NCI-H1417 treated with DMSO at 0.1 percent for 48 hours (cell line): ENCODE results near the gene EPHA4.
A peak's percentile ranks its signal among the peaks of the same experiment; 100 is the strongest.

Experiments
- DNase-seq: peaks from one replicate; lab custom pipeline; 2025; lab: John Stamatoyannopoulos, UW

Gene EPHA4

DNA sequence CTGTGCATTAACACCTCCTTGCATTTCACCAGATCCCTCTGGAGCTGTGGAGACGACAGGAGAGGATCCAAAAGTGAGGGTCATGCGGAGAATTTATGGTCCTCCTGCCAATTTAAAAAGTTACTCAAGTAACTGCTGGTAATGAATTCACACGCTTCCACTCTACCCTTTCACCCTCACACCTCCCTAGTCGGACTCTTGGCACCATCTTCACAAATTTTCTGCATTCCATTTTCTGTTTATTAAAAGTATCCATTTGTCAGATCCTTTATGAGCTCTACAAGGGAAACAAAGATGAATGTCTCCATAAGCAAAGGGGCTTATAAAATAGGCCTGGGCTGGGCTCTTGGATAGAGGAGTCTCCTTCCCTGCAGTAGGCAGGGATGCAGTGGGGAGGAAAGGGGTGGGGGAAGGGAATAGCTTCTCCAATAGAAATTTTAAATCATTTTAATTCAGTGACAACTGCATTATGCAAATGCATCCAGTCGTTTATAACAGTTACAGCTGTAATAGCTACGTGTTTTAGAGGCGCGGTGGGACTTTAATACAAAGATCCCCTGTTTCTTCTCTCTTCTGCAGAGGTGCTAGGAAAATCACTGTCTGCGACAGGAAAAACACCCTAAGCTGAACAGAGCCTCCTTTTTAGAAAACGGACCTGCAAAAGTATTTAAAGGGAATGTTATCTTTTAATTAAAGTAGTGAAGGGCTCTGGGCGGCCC, 132.2 kb downstream of the EPHA4 start:
- DNase-seq, result no peak

DNA sequence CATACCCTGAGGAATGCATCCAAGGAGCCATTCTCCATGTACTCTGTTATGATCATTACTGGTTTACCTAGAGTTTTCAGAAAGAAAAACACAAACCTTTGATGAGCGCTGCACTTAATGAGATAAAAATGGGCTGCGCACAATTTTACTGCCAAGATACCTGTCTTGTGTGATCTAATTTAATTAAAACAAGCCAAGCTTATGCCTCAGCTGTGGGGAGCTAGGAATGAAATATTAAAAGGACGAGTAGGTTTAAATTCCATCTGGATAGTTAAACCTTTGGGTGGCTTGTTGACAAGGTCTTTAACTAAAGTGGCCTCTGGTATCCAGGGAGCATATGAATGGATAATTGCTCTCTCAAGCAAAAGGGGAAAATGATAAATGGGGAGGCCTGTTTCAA, 135.0 kb downstream of the EPHA4 start:
- peak; percentile 48 for DNase-seq

DNA sequence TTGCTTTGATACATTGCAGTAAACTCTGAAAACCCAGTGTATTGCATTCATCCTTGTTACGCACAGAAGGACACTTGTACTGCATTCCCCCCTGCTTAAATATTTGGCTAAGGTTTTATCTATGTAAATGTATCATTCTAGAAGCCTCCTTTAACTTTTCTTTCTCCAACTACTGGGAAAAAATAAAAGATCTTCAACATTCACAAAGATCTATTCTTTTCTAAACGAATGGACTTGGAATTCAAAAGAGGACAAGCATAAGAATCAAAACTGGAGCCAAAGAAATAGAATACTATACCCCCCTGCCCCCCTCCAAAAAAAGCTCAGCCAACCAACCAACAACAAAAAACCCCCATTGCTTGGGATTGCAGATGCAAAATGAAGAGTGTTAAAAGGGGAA, 136.9 kb downstream of the EPHA4 start:
- DNase-seq, result no peak

DNA sequence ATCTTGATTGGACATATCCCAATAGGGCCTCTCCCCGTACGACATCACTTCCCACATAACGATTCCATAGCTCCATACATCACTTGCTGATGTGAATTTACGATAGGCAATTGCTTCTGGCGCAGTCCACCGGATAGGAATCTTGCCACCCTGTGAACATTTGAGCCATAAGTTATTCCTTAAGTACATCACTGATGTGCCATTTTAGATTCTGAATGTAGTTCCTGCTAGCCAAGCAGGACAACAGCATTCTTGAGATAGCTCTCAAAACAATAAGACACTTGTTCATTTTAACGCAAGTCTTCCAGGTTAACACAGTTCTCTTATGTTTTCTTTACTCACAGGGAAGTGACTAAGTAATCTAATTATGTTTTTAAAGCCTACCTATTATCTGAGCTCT, 138.0 kb downstream of the EPHA4 start:
- no peak for DNase-seq

DNA sequence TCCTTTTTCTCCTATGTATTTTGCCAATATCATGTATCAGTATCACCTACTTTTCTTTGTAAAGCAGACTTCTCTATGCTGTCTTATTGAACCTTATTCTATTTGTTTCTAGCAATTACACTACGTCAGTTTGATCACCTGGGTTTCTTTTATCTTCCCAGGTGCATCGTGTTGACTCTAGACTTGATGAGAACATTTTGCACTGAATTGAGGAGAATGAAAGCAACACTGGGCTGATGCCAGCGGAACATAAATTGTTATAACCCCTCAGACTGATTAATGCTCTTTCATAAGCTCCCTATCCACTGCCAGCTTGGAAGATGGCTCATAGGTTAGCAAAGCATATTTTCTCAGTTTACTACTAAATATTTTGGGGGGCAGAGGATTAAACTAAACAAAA, 140.6 kb downstream of the EPHA4 start:
- DNase-seq, result peak; percentile 44

DNA sequence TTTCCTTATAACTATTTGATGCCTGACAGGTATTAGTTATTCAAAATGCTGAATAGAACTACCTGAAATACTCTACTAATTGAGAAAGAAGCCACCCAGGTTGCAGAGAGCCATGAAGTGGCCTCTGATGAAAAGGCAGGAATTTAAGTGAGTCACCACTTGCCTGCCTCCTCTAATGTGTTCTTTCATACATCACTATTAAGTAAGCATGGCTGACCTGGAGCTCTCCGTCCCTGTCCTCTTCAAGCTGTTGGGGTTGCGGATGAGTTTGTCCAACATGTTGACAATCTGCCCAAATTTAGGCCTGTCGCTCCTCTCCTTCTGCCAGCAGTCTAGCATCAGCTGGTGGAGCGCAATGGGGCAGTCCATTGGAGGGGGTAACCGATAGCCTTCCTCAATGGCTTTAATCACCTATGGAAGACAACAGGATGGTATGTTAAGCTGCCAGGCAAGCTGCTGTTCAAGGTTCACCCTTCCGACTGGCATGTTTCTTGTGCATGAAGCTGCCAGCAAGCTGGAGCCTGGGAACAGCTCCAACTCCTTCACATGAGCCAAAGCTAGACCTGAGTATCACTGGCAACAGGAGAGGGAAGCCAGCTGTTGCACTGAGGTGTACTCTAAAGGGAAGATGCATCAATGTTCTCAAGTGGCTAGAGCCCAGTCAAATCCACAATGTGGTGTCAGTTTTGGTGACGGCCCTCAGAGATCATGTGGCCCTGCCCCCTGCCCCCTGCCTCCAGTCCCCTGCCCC, 142.2 kb downstream of the EPHA4 start:
- no peak for DNase-seq

DNA sequence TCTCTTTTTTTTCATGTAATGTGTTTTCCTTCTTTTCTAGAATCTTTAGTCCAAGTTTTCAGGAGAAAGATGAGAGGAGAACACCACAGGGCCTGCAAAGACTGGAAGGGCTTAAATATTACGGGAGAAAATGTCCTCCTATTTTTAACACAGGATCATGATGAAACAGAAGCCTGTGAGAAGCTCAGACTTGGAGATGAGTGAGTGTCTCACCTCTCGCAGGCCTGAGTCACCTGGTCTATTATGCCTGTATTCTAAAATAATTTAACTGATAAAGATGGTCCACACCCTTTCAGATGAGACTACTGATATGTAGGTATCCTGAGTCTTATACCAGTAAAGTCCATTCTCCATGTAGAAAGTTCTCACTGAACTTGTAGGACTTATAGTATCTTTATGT, 143.2 kb downstream of the EPHA4 start:
- no peak for DNase-seq

DNA sequence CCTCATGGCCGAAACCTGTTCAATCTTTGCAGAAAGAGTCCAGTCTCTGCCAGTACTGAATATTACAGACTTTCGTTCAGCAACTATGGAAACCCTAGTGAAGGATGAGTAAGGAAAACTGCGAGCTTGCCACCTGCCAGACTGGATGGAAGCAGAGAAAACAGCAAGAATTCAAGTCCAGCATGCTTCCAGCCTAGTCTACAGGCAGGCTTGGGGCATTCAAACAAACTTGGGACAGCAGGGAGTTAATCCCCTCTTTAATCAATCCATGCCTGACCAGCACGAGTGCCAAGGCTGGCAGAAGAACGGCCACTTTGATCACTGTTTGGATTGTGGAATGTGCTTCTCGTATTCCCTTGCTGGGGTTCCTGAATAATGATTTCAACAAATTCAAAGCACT, 145.2 kb downstream of the EPHA4 start:
- DNase-seq, result no peak

DNA sequence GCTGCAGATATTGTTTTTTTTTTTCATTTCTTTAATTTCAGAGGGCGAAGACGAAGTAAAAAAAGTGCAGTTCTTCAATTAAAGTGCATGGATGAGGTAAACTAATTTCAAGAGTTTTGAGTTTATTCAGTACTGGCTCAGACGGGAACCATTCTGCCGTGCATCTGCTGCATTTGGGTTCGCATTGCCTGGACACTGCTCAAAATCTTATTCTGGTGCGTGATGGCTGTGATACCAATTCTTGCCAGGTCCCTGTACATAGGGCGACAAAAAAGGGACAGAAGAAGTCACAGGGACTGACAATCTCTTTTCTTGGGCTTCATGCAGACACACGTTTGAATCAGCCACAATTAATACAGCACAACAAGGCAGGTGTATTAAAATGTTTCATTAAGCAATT, 146.2 kb downstream of the EPHA4 start:
- no peak for DNase-seq

DNA sequence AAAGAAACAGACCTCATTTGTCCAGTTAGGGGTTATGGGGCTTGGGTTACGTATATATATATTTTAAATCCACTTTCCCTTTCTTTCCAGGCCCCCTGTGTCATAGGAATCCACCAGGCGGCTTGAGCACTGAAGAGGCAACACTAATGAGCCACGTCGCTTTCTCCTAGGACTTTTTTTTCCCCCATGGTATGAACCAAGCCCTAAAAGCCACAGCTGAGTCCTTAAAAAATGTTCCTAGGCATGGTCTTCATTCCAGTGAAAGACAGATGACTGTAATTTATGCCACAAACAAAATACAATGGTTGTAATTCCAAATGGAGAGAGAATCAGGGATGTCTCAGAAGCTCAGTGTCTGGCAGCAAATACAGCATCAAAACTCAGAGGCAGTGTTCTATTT, 146.8 kb downstream of the EPHA4 start:
- DNase-seq, result no peak

DNA sequence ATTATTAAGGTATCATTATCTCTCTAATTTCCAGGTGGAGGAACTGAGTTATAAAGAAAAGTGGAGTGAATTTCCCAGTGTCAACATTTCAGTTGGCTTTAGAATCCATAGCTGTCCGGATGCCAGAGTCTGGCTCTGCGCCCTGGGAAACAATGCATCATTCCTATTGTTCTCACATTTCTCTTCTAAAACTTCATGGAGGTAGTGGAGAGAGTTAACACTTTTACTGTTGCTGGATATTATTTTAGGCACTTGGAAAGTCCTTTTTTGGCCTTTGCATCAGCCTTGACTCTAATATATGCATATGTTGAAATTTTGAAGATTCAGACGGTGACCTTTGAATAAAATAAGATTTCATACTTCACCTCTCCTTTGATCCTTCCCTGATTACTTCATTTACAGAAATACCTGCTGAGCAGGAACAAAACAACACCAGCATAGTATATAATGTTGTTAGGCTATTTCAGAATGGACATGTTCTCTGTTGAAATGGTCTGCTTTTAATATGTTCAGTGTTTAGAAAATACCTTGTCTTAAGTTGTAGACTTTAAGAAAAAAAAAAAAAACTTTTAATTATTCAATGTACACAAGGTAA, 148.8 kb downstream of the EPHA4 start:
- no peak for DNase-seq

DNA sequence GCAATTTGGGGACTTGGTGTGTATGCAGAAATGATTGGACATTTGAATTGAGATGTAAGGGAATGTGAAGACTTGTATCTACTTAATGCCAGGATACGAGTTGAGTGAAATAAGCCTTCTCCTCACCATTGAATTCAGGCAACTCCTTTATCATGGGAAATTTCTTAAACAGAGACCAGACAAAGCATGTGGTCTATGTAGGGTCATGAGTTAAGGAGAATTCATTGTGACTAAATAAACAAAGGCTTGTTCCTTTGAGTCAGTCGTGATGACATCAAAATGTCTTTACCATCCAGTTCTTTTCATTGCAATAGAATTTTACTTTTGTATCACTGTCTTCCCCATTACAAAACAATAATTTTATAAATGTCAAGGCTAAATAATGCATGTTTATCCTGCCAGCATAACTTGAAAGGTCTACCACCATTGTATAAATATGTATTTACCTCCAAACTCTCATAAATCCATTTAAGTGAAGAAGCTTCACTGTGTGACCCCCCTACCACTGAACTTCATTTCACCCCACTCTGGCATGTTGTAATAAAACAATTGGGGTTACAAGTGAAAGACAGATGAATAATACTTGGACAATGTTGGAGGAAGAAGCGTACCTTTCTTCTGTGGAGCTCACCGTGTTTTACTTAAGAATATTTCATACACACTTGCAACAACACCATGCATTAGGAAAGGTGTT, 149.4 kb downstream of the EPHA4 start:
- DNase-seq, result no peak

DNA sequence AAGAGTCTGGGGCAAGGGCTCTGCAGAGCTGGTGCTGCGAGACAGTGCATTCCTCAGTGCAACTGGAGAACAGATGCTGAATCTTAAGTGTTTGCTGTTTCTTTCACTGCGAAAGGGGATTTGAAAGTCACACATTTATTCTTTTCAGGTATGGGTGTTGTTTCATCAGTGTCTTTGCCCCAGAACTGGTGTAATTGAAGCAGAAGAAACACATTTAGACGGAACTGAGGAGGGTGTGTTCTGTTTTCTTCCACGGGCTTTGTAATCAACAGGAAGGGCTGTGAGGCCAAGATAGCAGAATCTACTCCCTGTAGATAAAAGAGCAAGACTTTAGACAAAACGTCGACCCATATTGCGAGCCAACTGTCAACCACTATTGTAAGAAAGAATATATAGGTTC, 151.9 kb downstream of the EPHA4 start:
- DNase-seq, result no peak

DNA sequence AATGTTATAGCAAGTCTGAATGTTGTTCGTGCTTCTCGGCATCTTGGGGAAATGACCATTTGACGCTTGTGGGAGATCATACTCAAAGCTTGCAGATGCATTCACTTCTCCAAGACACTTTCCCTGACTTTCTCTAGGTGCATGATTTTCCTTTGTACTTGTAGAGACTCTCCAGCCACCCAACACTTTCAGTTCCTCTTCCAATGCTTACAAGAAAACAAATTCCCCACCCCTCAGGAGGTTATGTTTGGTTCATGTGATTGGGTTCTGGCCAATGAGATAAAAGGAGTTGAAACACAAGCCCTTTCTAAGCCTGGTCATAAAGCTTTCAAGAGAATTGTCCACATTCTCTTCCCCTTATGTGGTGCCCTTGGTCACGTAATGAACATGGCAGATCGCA, 156.3 kb downstream of the EPHA4 start:
- no peak for DNase-seq

DNA sequence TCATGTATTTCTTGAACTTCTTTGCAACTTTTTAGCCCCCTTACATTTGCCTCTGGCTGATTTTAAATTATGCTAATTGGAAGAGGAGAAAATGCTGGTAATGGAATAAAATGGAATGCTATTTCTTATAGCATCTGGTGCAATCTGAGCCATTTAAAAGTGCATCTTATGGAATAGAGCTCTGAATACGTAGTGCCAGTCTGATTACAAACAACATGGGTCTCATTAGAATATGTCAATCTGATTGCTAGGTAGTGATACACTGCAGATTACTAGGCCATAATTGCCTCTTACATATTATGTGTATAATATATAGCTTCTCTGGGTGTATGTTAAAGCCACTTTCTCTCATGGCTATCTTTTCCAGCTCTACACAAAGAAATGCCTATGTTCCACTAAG, 159.1 kb downstream of the EPHA4 start:
- DNase-seq, result no peak

DNA sequence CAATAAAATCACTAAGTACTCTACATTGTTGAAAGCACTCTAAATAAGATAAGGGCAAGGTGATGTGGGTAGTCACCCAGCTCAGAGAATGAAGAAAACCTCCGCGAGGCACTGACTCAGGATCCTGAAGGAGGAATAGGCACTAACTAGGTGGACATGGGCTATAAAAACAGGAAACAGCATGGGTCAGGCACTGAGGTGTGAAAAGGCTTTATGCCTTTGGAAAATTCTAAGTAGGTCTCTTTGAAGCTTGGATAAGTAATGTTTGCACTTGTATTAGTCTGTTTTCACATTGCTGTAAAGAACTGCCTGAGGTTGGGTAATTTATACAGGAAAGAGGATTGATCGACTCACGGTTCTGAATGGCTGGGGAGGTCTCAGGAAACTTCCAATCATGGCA, 161.6 kb downstream of the EPHA4 start:
- no peak for DNase-seq

DNA sequence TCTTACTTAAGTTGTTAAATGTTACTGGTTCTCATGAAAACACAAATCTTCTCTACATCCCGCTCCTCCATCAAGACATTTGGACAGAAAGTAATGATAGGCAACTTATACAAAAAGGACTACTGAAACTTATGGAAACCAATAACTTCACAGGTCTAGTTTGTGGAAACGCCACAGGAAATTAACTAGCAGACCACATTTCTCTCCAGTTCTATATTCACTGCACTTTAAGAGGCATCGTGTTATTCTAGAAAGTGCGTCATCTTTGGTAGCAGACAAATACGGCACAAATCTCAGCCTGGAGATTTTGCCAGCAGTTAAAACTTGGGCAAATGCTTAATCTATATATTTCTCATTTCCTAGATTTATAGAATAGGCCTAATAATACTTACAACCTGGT, 164.3 kb downstream of the EPHA4 start:
- no peak for DNase-seq

DNA sequence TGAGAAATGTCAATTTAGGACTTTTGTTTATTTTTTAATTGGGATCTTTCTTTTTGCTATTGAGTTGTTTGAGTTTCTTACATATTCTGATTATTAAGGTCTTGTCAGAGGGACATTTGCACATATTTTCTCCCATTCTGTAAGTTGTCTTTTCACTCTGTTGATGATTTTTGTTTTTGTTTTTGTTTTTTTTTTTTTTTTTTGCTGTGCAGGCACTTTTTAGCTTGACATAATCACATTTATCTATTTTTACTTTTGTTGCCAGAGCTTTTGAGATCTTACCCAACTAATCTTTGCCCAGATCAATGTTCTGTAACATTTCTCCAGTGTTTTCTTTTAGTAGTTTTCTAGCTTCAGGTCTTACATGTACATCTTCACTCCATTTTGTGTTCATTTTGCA, 166.6 kb downstream of the EPHA4 start:
- DNase-seq, result no peak

DNA sequence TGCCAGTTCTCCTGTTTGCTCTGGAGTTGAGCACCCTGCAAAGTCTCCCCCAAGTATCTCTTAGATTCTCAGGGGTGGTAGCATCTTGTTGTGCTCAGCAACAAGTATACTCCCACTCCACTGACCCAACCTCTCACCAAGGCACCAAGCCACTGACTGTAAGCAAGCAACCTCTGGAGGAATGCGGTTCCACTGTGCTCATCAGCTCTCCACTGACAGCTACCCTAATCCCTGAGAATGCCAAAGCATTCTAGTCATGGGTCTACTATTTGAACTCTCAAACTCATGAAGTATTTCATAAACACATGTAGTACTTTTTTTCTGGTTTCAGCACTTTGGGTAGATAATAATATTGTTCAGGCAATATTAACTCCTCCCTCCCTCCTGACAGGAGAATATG, 170.0 kb downstream of the EPHA4 start:
- DNase-seq, result no peak

DNA sequence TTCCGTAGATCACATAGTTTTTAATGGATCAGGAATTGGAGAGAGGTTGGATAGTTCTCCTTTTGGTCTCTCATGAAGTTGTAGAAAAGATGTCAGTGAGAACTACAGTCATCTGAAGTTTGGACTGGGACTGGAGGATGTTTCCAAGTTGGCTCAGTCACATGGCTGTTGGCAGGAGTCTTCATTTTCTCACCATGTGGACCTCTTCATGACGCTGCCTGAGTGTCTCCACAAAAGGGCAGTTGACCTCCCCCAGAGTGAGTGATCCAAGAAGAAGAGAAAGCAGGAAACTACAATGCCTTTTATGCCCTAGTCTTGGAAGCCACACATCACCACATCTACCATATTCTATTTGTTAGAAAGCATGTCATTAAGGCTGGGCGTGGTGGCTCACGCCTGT, 171.7 kb downstream of the EPHA4 start:
- DNase-seq, result no peak

DNA sequence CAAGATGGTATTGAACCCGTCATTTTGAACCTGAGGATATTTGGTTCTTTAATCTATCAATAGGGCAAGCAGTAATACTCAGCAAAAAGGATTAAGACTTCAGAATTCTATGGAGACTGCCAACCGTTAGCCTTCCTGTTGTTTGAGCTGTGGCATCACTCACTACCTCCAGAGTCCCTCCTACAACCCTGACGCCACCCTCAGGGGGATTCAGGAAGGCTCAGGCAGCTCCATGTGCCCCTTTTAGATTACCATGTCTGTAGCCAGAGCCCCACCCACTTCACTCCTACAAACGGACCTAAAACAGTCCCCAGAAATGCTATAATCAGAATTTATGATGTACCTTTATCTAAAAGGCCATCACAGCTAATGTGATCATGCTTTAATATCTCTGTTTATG, 172.9 kb downstream of the EPHA4 start:
- DNase-seq, result no peak

DNA sequence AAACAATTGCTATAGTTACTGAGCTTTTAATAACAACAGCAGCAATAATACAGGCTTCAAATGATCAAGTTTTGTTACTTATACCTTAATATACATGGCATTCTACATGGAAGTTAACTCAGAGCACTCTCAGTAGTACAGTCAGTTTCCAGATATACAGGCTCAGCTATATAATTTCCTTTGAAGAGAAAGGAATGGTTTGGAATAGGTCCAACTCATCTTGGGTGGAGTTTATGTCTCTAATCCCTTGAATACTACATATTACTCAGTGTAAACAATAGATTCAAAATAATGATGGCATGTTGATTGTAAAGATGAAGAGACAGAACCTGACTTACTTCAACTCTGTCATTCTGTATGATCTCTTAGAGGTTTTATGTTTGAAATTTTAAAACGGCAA, 174.9 kb downstream of the EPHA4 start:
- no peak for DNase-seq
